ENCODE data around the gene TEX12.

Gene TEX12

DNA sequence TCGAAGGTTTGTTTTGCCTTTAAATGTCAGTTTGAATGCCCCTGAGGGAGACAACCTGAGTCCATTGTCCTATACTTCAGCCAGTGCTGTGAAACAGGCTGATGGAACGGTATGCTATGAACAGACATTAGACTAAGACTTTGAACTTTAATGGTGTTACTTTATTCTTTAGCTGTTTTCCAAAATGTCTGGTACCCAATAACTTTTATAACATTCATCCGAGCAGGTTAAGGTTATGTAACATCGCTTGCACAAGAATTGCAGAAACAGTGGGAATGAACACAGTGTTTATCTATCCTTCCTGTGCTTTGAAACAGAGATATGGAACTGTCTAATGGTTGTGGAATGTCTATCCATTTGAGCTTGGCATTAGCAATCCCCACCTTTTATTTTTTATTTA, 46.6 kb downstream of the TEX12 start:
- WGBS, result 96% methylated on average over 4 of the region's 4 CpGs
- Histone ChIP-seq H3K4me1 (ENCODE audit: insufficient read depth, low read length) (no peaks in the 10 kb centered on the region), H3K27ac (ENCODE audit: low read depth, low read length) (no peak overlapping the region), H3K9me3 (ENCODE audit: insufficient read depth, low read depth, low read length) (no peaks in the 10 kb centered on the region), H3K27me3 (ENCODE audit: insufficient read depth, low read length) (no peaks in the 10 kb centered on the region), H3K36me3 (ENCODE audit: insufficient read depth, low read length) (no peaks in the 10 kb centered on the region), H3K4me3 (ENCODE audit: low read length) (no peak overlapping the region), H3K9ac (ENCODE audit: low read depth, low read length) (no peak overlapping the region)

DNA sequence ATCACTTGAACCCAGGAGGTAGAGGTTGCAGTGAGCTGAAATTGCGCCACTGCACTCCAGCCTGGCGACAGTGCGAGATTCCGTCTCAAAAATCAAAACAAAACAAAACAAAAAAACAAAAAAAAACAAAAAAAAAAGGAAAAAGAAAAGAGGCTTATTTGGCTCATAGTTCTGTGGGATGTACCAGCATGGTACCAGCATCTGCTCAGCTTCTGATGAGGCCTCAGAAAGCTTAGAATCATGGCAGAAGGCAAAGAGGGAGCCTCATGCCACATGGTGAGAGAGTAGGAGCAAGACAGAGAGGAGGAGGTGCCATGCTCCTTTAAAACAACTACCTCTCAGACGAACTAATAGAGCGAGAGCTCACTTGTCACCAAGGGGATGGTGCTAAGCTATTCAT, 48.4 kb downstream of the TEX12 start:
- H3K36me3 ChIP-seq (ENCODE audit: insufficient read depth, low read length), result no peaks in the 10 kb centered on the region
- no peak overlapping the region for H3K27ac ChIP-seq (ENCODE audit: low read depth, low read length)
- no peaks in the 10 kb centered on the region for H3K4me1 ChIP-seq (ENCODE audit: insufficient read depth, low read length)
- no peak overlapping the region for H3K9ac ChIP-seq (ENCODE audit: low read depth, low read length)
- no peaks in the 10 kb centered on the region for H3K27me3 ChIP-seq (ENCODE audit: insufficient read depth, low read length)
- WGBS, result 86% methylated on average over 3 of the region's 6 CpGs
- no peak overlapping the region for H3K4me3 ChIP-seq (ENCODE audit: low read length)
- no peaks in the 10 kb centered on the region for H3K9me3 ChIP-seq (ENCODE audit: insufficient read depth, low read depth, low read length)

DNA sequence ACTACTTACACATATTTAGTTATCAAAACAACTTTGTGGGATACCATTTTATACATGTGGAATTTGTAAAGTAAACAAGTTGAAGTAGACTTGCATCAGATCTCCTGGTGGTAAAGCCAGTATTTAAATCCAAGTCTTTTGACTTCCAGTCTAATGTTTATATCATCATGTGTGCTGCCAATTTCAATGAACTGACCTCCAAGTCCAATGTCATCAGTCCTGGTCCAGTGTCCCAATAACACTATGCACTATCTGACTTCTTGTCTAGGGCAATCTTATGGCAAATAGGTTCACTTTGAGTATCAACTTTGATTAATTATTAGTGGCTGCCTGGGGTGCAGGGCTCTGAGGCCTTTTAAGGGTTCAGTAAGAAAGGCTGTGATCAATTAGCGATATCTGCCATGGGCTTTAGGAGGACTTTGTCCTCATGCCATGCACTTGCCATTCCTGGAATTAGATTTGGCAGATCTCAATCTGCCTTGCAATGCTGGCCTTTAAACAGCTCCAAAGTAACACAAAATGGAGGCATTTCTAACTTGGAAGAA, 49.5 kb downstream of the TEX12 start:
- no peak overlapping the region for H3K27ac ChIP-seq (ENCODE audit: low read depth, low read length)
- 95% methylated on average over 1 of the region's 1 CpG for WGBS
- no peak overlapping the region for H3K4me3 ChIP-seq (ENCODE audit: low read length)
- no peaks in the 10 kb centered on the region for H3K36me3 ChIP-seq (ENCODE audit: insufficient read depth, low read length)
- no peaks in the 10 kb centered on the region for H3K27me3 ChIP-seq (ENCODE audit: insufficient read depth, low read length)
- no peak overlapping the region for H3K9ac ChIP-seq (ENCODE audit: low read depth, low read length)
- no peaks in the 10 kb centered on the region for H3K9me3 ChIP-seq (ENCODE audit: insufficient read depth, low read depth, low read length)
- no peaks in the 10 kb centered on the region for H3K4me1 ChIP-seq (ENCODE audit: insufficient read depth, low read length)

DNA sequence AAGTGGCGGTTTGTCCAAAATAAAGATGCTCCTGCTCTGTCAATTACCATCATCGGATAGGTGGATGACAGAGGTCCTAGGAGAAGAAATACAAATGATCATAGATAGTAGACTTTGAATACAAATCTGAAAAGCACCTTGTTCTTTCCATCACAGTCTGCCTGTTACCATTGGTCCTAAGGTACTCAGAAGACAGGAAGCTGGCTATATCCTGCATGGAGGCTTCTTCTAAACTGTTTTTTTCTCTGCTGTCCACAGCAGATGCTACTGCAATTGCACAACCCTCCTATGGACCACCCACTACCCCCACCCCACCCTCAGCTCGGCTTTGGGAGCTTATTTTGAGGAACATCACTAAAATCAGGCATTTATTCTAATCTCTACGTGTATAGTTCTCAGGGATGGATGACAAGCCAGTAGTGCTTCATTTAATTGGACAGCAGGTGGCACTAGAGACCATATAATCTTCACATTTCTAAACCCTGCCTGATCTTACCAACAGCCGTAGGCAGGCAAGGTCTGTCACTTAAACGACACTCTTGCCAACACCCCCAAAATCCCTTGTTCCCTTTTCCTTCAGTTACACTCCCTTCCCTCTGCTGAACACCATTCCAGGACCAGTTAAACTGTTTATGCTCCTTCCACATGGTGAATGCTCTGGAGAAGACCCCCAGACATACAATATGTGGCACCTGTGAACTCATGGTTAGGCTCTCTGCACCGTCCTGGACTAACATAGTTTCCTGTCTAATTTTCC, 52.5 kb downstream of the TEX12 start:
- Histone ChIP-seq H3K9ac (ENCODE audit: low read depth, low read length) (no peak overlapping the region), H3K4me3 (ENCODE audit: low read length) (no peak overlapping the region), H3K4me1 (ENCODE audit: insufficient read depth, low read length) (no peaks in the 10 kb centered on the region), H3K27me3 (ENCODE audit: insufficient read depth, low read length) (peaks cover 9% of the 10 kb centered on the region; the same call in 1 of the 2 replicates), H3K27ac (ENCODE audit: low read depth, low read length) (no peak overlapping the region), H3K36me3 (ENCODE audit: insufficient read depth, low read length) (no peaks in the 10 kb centered on the region), H3K9me3 (ENCODE audit: insufficient read depth, low read depth, low read length) (no peaks in the 10 kb centered on the region)
- 46% methylated on average over 7 of the region's 7 CpGs for WGBS

DNA sequence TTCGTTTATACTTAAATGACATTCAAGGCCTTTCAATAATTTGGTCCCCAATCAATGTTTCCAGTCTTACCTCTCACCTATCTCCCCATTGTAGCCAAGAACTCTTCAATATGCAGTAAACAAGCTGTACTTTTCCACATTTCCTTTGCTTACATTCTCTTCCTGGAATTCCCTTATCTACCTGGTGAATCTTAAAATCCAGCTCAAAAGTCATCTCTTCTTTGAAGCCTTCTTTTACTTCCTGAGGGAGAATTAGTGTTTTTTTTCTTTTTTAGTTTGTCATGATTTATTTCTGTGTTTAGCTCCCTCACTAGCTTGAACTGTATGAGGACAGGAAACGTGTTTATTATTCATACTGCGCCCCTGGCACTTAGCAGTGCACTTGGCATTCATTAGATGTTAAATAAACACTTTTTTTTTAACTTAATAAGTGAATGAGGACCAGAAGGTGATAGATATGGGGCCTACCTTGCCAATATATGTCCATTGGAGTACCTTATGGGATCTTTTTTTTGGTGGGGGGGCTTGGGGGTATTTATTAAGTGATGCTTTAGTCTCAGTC, 54.2 kb downstream of the TEX12 start:
- Histone ChIP-seq H3K27me3 (ENCODE audit: insufficient read depth, low read length) (peaks cover 9% of the 10 kb centered on the region; the same call in 1 of the 2 replicates), H3K4me3 (ENCODE audit: low read length) (no peak overlapping the region), H3K27ac (ENCODE audit: low read depth, low read length) (no peak overlapping the region), H3K36me3 (ENCODE audit: insufficient read depth, low read length) (no peaks in the 10 kb centered on the region), H3K4me1 (ENCODE audit: insufficient read depth, low read length) (no peaks in the 10 kb centered on the region), H3K9ac (ENCODE audit: low read depth, low read length) (no peak overlapping the region), H3K9me3 (ENCODE audit: insufficient read depth, low read depth, low read length) (no peaks in the 10 kb centered on the region)
- 85% methylated on average over 3 of the region's 3 CpGs for WGBS

All from HUES64 (cell line).